ENCODE data around the gene C10orf90. TPM values are rescaled to one million over a fixed set of nuclear protein-coding genes. Genes with fewer than 3 reads are reported as not detected.

The C10orf90 gene
- total and polyA plus RNA-seq, 9 donors, result not detected

DNA sequence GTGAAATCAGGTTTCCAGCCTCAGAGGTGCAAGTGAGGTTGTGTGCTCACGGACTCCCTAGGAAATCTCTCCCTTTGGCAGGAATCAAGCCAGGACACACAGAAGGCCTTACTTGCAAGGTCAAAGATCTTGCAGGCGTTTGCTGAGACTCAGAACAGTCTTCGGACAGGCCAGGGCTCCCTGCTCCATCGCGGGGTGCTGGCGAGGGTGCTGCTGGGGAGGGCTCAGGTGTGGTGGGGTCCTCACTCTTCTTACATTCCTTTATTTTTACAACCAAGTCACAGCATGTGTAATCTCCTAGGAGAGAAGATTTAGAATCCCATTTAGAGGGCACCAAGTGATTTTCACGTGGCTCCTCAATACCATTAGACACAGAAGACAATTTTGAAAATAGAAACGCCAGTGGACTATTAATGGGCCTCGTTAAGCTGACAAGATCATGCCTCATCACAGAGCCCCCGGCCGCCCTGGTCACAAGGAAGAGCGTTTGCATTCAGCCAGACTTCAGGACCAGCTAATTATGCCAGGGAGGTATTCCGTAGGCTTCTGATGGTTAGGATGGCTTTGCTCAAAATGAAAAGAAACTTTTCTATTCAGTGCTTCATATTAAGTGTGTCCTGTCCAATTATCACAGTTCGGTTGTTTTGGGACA, 209.1 kb downstream of the C10orf90 start:
- no peak overlapping the region for H3K4me3 ChIP-seq
- TF ChIP-seq EP300 (IDR thresholded peaks at IDR 0.05), result no peak
- no peak for TF ChIP-seq POLR2A (IDR thresholded peaks at IDR 0.05)
- no peak for TF ChIP-seq CTCF (IDR thresholded peaks at IDR 0.05)
- H3K9me3 ChIP-seq, result no peaks in the 10 kb centered on the region
- WGBS, 3 donors, result 62 to 76% (median 68%) methylated on average over 14 of the region's 14 CpGs
- H3K27me3 ChIP-seq, result no peaks in the 10 kb centered on the region
- no peaks in the 10 kb centered on the region for H3K4me1 ChIP-seq (ENCODE audit: insufficient read depth)
- DNase-seq, result no peak
- no peaks in the 10 kb centered on the region for H3K36me3 ChIP-seq
- H3K27ac ChIP-seq, result no peak overlapping the region
- intact Hi-C loops (cut with DNase I), result no loop called here

GRCh38 chr10:126459878-126460481, 210.5 kb downstream of the C10orf90 start:
- intact Hi-C loops (cut with DNase I), result no loop called here
- H3K4me3 ChIP-seq, result no peak overlapping the region
- WGBS, 3 donors, result 86 to 89% (median 86%) methylated on average over 6 of the region's 6 CpGs
- TF ChIP-seq EP300 (IDR thresholded peaks at IDR 0.05), result no peak
- no peak for TF ChIP-seq POLR2A (IDR thresholded peaks at IDR 0.05)
- no peak for TF ChIP-seq CTCF (IDR thresholded peaks at IDR 0.05)
- no peaks in the 10 kb centered on the region for H3K4me1 ChIP-seq (ENCODE audit: insufficient read depth)
- no peak for DNase-seq
- H3K27ac ChIP-seq, result no peak overlapping the region
- no peaks in the 10 kb centered on the region for H3K9me3 ChIP-seq
- no peaks in the 10 kb centered on the region for H3K36me3 ChIP-seq
- no peaks in the 10 kb centered on the region for H3K27me3 ChIP-seq

DNA sequence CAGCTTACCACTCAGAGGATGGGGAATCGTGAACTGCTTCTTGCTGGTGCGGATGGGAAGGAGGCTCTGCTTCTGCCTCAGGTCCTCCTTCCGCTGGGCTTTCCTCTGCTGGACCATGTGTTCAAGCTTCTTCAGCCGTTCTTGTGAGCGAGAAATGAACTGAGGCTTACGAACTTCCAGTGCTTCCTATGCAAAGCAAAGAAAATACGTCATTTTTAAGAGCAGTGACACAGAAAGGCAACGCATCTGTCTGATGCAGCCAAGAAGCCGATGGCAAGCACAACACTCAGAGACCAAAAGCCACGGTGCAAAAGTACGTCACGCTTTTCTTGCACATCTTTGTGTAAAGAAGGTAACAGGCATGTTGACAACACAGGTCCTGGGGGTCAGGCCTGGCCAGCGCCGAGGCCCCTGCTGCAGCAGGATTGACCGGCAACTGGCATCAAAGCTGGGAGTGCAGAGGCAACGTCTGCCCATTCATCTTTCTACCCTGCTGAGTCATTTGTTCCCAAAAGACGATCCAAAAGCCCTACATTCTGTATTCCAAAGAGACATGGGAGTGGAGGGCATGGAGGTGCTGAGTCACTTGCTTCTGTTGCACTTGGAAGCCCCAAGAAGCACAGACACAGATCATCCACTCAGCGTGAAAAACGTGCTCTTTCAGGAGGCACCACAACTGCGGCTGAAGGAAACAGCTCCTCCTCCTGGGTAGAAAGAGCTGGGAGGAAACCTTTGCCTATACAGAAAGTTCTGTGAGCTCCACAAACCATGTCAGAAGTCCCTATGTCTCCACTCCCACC, 211.3 kb downstream of the C10orf90 start:
- no peaks in the 10 kb centered on the region for H3K36me3 ChIP-seq
- intact Hi-C loops (cut with DNase I), result no loop called here
- H3K9me3 ChIP-seq, result no peaks in the 10 kb centered on the region
- no peak overlapping the region for H3K27ac ChIP-seq
- H3K4me3 ChIP-seq, result no peak overlapping the region
- no peak for DNase-seq
- 75 to 87% (median 79%) methylated on average over 20 of the region's 20 CpGs for WGBS, 3 donors
- H3K4me1 ChIP-seq (ENCODE audit: insufficient read depth), result no peaks in the 10 kb centered on the region
- H3K27me3 ChIP-seq, result no peaks in the 10 kb centered on the region
- TF ChIP-seq EP300 (IDR thresholded peaks at IDR 0.05) (no peak), CTCF (IDR thresholded peaks at IDR 0.05) (no peak), POLR2A (IDR thresholded peaks at IDR 0.05) (no peak)

DNA sequence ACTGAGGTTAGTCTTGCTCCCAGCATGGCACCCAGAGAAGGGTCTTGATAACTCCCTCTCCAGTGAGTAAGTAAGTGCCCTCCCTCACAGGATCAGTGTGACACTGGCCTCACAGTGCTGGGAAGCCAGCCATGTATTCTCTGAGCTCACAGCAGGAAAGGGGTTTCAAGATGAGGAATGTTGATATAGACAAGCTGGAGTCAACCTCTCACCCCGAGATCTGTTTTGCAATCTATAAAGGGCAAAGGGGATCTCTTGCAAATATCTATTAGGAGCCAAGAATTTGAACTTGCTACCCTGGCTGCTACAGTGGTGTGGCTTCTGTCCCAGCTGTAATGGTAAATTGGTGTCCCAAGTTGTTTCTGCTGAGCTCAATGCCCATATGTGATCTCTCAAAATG, 212.0 kb downstream of the C10orf90 start:
- no peak for TF ChIP-seq EP300 (IDR thresholded peaks at IDR 0.05)
- no peak for TF ChIP-seq CTCF (IDR thresholded peaks at IDR 0.05)
- no peak for TF ChIP-seq POLR2A (IDR thresholded peaks at IDR 0.05)
- no peaks in the 10 kb centered on the region for H3K36me3 ChIP-seq
- WGBS, 3 donors, result 42 to 82% (median 68%) methylated on average over 1 of the region's 1 CpG
- intact Hi-C loops (cut with DNase I), result no loop called here
- no peaks in the 10 kb centered on the region for H3K27me3 ChIP-seq
- no peak overlapping the region for H3K27ac ChIP-seq
- H3K4me1 ChIP-seq (ENCODE audit: insufficient read depth), result no peaks in the 10 kb centered on the region
- H3K4me3 ChIP-seq, result no peak overlapping the region
- H3K9me3 ChIP-seq, result no peaks in the 10 kb centered on the region
- DNase-seq, result no peak

Measured in ovary (tissue), 9 donors.